Measurements from ENCODE around the gene TLK2.

GRCh38 chr17:62648956-62649294 lies 170.3 kb downstream of the TLK2 start:
- TF ChIP-seq CTCF (IDR thresholded peaks at IDR 0.05; ENCODE audit: borderline replicate concordance, extremely low read depth, low read length, poor library complexity, severe bottlenecking) (no peak), EZH2 (IDR thresholded peaks at IDR 0.05; ENCODE audit: borderline replicate concordance, low read depth, low read length, severe bottlenecking) (no peak)
